ENCODE results near the gene EDIL3. TPM values are rescaled to one million over a fixed set of nuclear protein-coding genes. Genes with fewer than 3 reads are reported as not detected.
"Not testable (repeated sequence)": the region's sequence is repeated elsewhere in the genome, so short reads cannot be mapped to it uniquely, and the experiment has no call there.

EDIL3 gene
- total and polyA plus RNA-seq, 2 of the 8 experiments (the other 6 are each of a cell fraction or from before 2014, with no cell fraction given): 14.7 to 47.2 TPM

DNA sequence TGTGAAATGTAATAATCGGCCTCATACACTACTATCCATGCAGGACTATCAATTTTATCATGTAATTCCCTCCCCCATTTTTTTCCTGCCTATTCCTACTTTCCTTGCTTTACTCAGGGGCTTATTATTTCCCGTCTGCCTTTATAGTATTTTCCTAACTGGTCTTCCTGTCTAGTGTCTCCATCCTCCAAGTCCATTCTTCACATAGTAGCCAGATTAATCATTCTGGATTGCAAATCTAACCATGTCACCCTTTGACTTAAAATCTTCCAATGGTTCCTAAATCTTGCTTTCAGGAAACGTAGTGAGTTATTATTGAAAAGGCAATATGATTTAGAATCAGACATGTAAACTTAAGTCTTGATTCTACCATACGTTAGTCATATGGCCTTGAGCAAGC is 356.6 kb downstream of the EDIL3 start:
- H3K23me2 ChIP-seq (ENCODE audit: low read depth, low read length): no peaks in the 10 kb centered on the region; the same call in 1 of the 2 replicates
- no peaks in the 10 kb centered on the region for H3K79me2 ChIP-seq (ENCODE audit: control insufficient read depth in 1 of 2, insufficient read depth in 2 of 2, low read length in 2 of 2)
- no peak overlapping the region for H2BK15ac ChIP-seq (ENCODE audit: low read length)
- H3K9me3 ChIP-seq (ENCODE audit: insufficient read depth in 2 of 2, low read depth in 1 of 2, low read length in 1 of 2): peaks cover 2 to 10% of the 10 kb centered on the region in 2 experiments; a peak in 1 of 4 replicates
- H4K91ac ChIP-seq (replicated peaks; ENCODE audit: insufficient read length, low read length): no peak overlapping the region
- H3K56ac ChIP-seq (replicated peaks; ENCODE audit: insufficient read length, low read depth, low read length): no peak overlapping the region
- H3K4me2 ChIP-seq (ENCODE audit: insufficient read depth in 1 of 2, low read depth in 2 of 2, low read length in 2 of 2): no peak overlapping the region
- H3K14ac ChIP-seq (ENCODE audit: insufficient read length): no peak overlapping the region
- H2BK120ac ChIP-seq (replicated peaks; ENCODE audit: low read depth, low read length): no peak overlapping the region
- H3K23ac ChIP-seq (ENCODE audit: insufficient read length): no peak overlapping the region
- no peak for FAIRE-seq
- no peak overlapping the region for H3K4ac ChIP-seq (replicated peaks; ENCODE audit: insufficient read length, low read depth, low read length)
- no peak overlapping the region for H3K27ac ChIP-seq (ENCODE audit: low read depth, low read length)
- H3K79me1 ChIP-seq (ENCODE audit: low read depth, low read length): no peaks in the 10 kb centered on the region
- no peak overlapping the region for H2AK5ac ChIP-seq (ENCODE audit: low read depth, low read length)
- no peak for DNase-seq (ENCODE audit: low read depth in 1 of 2, low spot score in 2 of 2)
- ChIA-PET CTCF (ENCODE audit: partially characterized antibody) (no interaction called here), POLR2A (ENCODE audit: partially characterized antibody) (no interaction called here)
- H2BK12ac ChIP-seq (ENCODE audit: low read depth, low read length): no peak overlapping the region
- whole genome bisulfite sequencing, 2 experiments (ENCODE audit: extremely low coverage in 1 of 2, insufficient coverage in 1 of 2, insufficient read length in 1 of 2, insufficient replicate concordance in 2 of 2, low coverage in 1 of 2, low lambda C conversion rate in 2 of 2, missing lambda C conversion rate in 1 of 2): 92% methylated on average over 4 of the region's 4 CpGs; no CpG with 5 or more reads in 1 of the 2 experiments
- H3K4me1 ChIP-seq (replicated peaks in 1 of 4; ENCODE audit: control insufficient read depth in 3 of 4, insufficient read depth in 4 of 4, low read length in 3 of 4): no peaks in the 10 kb centered on the region
- TF ChIP-seq KDM4A (IDR thresholded peaks at IDR 0.05; ENCODE audit: low read depth, low read length, severe bottlenecking) (no peak), BCL11A (IDR thresholded peaks at IDR 0.05; ENCODE audit: low read depth in 2 of 2, low read length in 2 of 2) (no peak)
- no peaks in the 10 kb centered on the region for H3K27me3 ChIP-seq (replicated peaks in 1 of 4; ENCODE audit: control insufficient read depth in 3 of 4, extremely low read depth in 1 of 4, insufficient read depth in 3 of 4, low read length in 3 of 4)
- H3K36me3 ChIP-seq (ENCODE audit: control insufficient read depth in 2 of 4, insufficient read depth in 4 of 4, low read length in 3 of 4): no peaks in the 10 kb centered on the region
- no peaks in the 10 kb centered on the region for H4K20me1 ChIP-seq (replicated peaks in 1 of 2; ENCODE audit: control insufficient read depth in 1 of 2, insufficient read depth in 2 of 2, low read length in 2 of 2)
- H4K5ac ChIP-seq (ENCODE audit: insufficient read length, low read depth, low read length): no peak overlapping the region
- H3K4me3 ChIP-seq (ENCODE audit: extremely low read depth in 1 of 4, insufficient read depth in 2 of 4, low read depth in 3 of 4, low read length in 4 of 4): no peak overlapping the region
- no peak overlapping the region for H2AFZ ChIP-seq (ENCODE audit: low read length)
- no peak overlapping the region for H2BK5ac ChIP-seq (ENCODE audit: low read depth, low read length)
- H2BK20ac ChIP-seq (ENCODE audit: low read length): no peak overlapping the region
- H3K9ac ChIP-seq (replicated peaks in 1 of 4; ENCODE audit: extremely low read depth in 1 of 4, low read depth in 3 of 4, low read length in 3 of 4): no peak overlapping the region
- H3K18ac ChIP-seq (ENCODE audit: extremely low read depth, low read length): no peak overlapping the region
- H4K8ac ChIP-seq (ENCODE audit: extremely low read depth, insufficient read depth, low read length): no peak overlapping the region

DNA sequence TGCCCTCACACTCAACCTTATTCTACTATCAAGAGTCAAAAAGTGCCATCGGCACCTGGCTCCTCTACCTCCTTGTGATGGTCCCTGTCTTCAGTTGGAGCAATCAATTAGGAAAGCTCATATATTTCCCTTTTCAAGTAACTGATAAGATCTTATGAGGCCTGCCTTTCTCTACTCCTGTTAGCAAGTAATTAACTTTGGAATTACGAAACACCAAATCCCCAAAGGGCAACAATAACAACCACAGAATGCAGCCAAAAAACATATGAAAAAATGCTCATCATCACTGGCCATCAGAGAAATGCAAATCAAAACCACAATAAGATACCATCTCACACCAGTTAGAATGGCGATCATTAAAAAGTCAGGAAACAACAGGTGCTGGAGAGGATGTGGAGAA is 366.2 kb downstream of the EDIL3 start:
- H3K14ac ChIP-seq (ENCODE audit: insufficient read length); POLR2A ChIA-PET (ENCODE audit: partially characterized antibody); H3K23ac ChIP-seq (ENCODE audit: insufficient read length); H2BK5ac ChIP-seq (ENCODE audit: low read depth, low read length); H3K23me2 ChIP-seq (ENCODE audit: low read depth, low read length); DNase-seq (ENCODE audit: low read depth in 1 of 2, low spot score in 2 of 2); H4K5ac ChIP-seq (ENCODE audit: insufficient read length, low read depth, low read length); CTCF ChIA-PET (ENCODE audit: partially characterized antibody); H3K27ac ChIP-seq (ENCODE audit: low read depth, low read length); H4K8ac ChIP-seq (ENCODE audit: extremely low read depth, insufficient read depth, low read length); H2AFZ ChIP-seq (ENCODE audit: low read length); H3K36me3 ChIP-seq (ENCODE audit: control insufficient read depth in 2 of 4, insufficient read depth in 4 of 4, low read length in 3 of 4); H2BK12ac ChIP-seq (ENCODE audit: low read depth, low read length); H2BK20ac ChIP-seq (ENCODE audit: low read length); FAIRE-seq; H3K9ac ChIP-seq (replicated peaks in 1 of 4; ENCODE audit: extremely low read depth in 1 of 4, low read depth in 3 of 4, low read length in 3 of 4); H3K4ac ChIP-seq (replicated peaks; ENCODE audit: insufficient read length, low read depth, low read length); H2BK120ac ChIP-seq (replicated peaks; ENCODE audit: low read depth, low read length); H4K20me1 ChIP-seq (replicated peaks in 1 of 2; ENCODE audit: control insufficient read depth in 1 of 2, insufficient read depth in 2 of 2, low read length in 2 of 2); H4K91ac ChIP-seq (replicated peaks; ENCODE audit: insufficient read length, low read length); H3K27me3 ChIP-seq (replicated peaks in 1 of 4; ENCODE audit: control insufficient read depth in 3 of 4, extremely low read depth in 1 of 4, insufficient read depth in 3 of 4, low read length in 3 of 4); H3K79me2 ChIP-seq (ENCODE audit: control insufficient read depth in 1 of 2, insufficient read depth in 2 of 2, low read length in 2 of 2); H3K9me3 ChIP-seq (ENCODE audit: insufficient read depth in 2 of 2, low read depth in 1 of 2, low read length in 1 of 2); H3K79me1 ChIP-seq (ENCODE audit: low read depth, low read length); H3K4me3 ChIP-seq (ENCODE audit: extremely low read depth in 1 of 4, insufficient read depth in 2 of 4, low read depth in 3 of 4, low read length in 4 of 4); H3K56ac ChIP-seq (replicated peaks; ENCODE audit: insufficient read length, low read depth, low read length); H3K4me1 ChIP-seq (replicated peaks in 1 of 4; ENCODE audit: control insufficient read depth in 3 of 4, insufficient read depth in 4 of 4, low read length in 3 of 4); H2AK5ac ChIP-seq (ENCODE audit: low read depth, low read length); H3K18ac ChIP-seq (ENCODE audit: extremely low read depth, low read length); H2BK15ac ChIP-seq (ENCODE audit: low read length); H3K4me2 ChIP-seq (ENCODE audit: insufficient read depth in 1 of 2, low read depth in 2 of 2, low read length in 2 of 2): not testable (repeated sequence)
- 92% methylated on average over 2 of the region's 3 CpGs; no CpG with 5 or more reads in 1 of the 2 experiments for WGBS, 2 experiments (ENCODE audit: extremely low coverage in 1 of 2, insufficient coverage in 1 of 2, insufficient read length in 1 of 2, insufficient replicate concordance in 2 of 2, low coverage in 1 of 2, low lambda C conversion rate in 2 of 2, missing lambda C conversion rate in 1 of 2)

Data from H1 (cell line).